Osteoblast (primary cell): ENCODE data around the gene ASMTL. TPM values are rescaled to one million over a fixed set of nuclear protein-coding genes. Genes with fewer than 3 reads are reported as not detected.

Experiments used
- DNase-seq: peaks from one replicate; pipeline ENCODE4 v3.0.0; 2011; ENCODE audit warnings: low spot score, mixed read lengths; ENCODE audit not compliant: insufficient read length; ENCODE audit errors: missing footprints
- H2AFZ ChIP-seq: 2 replicates; pipeline ENCODE4 v1.6.0; 2011; ENCODE audit warnings: mild to moderate bottlenecking, low read length
- H3K27ac ChIP-seq: 2 replicates; pipeline ENCODE4 v1.5.1; 2011; ENCODE audit warnings: mild to moderate bottlenecking, low read depth, low read length, moderate library complexity
- H3K27me3 ChIP-seq: 2 replicates; pipeline ENCODE4 v1.6.0; 2012; ENCODE audit warnings: mild to moderate bottlenecking, control low read depth, inconsistent platforms, low read length, moderate library complexity; ENCODE audit not compliant: insufficient read depth
- H3K36me3 ChIP-seq: 2 replicates; pipeline ENCODE4 v1.5.1; 2011; ENCODE audit warnings: mild to moderate bottlenecking, low read length, control low read depth, moderate library complexity; ENCODE audit not compliant: insufficient read depth
- H3K4me1 ChIP-seq: 2 replicates; pipeline ENCODE4 v1.5.1; 2011; ENCODE audit warnings: mild to moderate bottlenecking, low read length, control low read depth, moderate library complexity; ENCODE audit not compliant: insufficient read depth
- H3K4me2 ChIP-seq: 2 replicates; pipeline ENCODE4 v1.6.0; 2011; ENCODE audit warnings: mild to moderate bottlenecking, low read length; ENCODE audit not compliant: insufficient read depth
- H3K4me3 ChIP-seq: fragments of 200-600 bp; sonication (generic); 3 replicates; pipeline ENCODE4 v1.5.1; 2012; ENCODE audit warnings: mild to moderate bottlenecking, low read length, inconsistent platforms; ENCODE audit not compliant: insufficient read depth
- H3K79me2 ChIP-seq: 2 replicates; pipeline ENCODE4 v1.6.0; 2012; ENCODE audit warnings: mild to moderate bottlenecking, low read length, control low read depth, inconsistent platforms; ENCODE audit not compliant: insufficient read depth
- H3K9me3 ChIP-seq: 2 replicates; pipeline ENCODE4 v1.5.1; 2011; ENCODE audit warnings: low read depth, low read length, control low read depth
- H4K20me1 ChIP-seq: 2 replicates; pipeline ENCODE4 v1.6.0; 2012; ENCODE audit warnings: mild to moderate bottlenecking, low read length, control low read depth; ENCODE audit not compliant: insufficient read depth
- total RNA-seq: library from RNA; depleted of rRNA; stranded (reverse); fragments of >200 nt; gene quantifications from 2 replicates; pipeline ENCODE4 v1.2.3, GENCODE V29; 2012
- TF ChIP-seq, protein P1 (sequence below): IDR thresholded peaks from 2 replicates; pipeline ENCODE4 v1.5.1; 2011; ENCODE audit warnings: mild to moderate bottlenecking, low read depth, low read length, moderate library complexity; ENCODE audit errors: extremely low read depth

ASMTL gene
- total RNA-seq, 1 donor = 24.6 TPM

DNA sequence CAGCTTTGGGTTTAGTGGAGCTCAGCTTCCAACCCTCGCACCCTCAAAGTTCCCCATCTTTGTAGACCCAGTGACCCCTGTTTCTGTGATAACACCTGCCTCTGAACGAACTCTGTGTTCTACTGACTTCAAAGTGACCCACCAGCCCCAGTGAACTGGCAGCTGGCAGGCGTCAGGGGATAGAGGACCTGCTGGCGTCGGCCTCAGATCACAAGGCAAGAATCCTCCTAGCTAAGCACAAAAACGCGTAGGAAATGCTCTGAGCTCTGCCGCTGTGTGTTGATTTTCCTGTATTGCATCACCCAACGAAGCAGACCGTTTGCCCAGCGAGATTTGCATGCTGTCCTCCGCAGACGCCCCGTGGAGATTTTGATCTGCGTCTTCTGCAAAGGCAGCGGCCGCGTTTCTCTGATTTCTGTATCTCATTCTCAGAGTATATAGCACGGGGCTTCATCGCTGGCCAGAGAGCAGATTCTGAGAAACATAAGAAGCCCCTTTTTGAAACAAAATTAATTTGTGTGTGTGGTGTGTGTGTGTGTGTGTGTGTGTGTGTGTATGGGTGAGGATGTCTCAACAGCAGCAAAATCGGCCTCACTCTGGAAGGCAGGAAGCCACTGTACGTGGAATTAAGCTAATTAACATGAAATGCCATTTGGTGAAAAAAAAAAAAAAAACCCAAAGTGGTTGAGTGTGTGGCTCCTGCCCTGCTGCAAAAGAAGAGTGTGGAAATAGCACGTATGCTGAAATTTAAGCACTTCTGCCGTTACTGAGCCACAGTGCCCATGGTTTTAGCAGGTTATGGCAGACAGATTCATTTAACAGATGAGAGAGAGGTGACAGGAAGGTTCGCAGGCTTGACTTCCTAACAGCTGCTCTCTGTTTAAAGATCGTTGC, 29.2 kb upstream of the ASMTL start:
- Histone ChIP-seq H3K4me2 (peak overlapping the region; percentile 61), H2AFZ (peak overlapping the region; percentile 80), H3K27ac (no peak overlapping the region), H3K79me2 (no peaks in the 10 kb centered on the region), H4K20me1 (no peaks in the 10 kb centered on the region), H3K36me3 (no peaks in the 10 kb centered on the region), H3K27me3 (no peaks in the 10 kb centered on the region), H3K9me3 (no peaks in the 10 kb centered on the region), H3K4me3 (peak overlapping the region; percentile 33), H3K4me1 (no peaks in the 10 kb centered on the region)
- peak; percentile 84 for DNase-seq
- TF ChIP-seq, protein P1, sequence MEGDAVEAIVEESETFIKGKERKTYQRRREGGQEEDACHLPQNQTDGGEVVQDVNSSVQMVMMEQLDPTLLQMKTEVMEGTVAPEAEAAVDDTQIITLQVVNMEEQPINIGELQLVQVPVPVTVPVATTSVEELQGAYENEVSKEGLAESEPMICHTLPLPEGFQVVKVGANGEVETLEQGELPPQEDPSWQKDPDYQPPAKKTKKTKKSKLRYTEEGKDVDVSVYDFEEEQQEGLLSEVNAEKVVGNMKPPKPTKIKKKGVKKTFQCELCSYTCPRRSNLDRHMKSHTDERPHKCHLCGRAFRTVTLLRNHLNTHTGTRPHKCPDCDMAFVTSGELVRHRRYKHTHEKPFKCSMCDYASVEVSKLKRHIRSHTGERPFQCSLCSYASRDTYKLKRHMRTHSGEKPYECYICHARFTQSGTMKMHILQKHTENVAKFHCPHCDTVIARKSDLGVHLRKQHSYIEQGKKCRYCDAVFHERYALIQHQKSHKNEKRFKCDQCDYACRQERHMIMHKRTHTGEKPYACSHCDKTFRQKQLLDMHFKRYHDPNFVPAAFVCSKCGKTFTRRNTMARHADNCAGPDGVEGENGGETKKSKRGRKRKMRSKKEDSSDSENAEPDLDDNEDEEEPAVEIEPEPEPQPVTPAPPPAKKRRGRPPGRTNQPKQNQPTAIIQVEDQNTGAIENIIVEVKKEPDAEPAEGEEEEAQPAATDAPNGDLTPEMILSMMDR = no peak

DNA sequence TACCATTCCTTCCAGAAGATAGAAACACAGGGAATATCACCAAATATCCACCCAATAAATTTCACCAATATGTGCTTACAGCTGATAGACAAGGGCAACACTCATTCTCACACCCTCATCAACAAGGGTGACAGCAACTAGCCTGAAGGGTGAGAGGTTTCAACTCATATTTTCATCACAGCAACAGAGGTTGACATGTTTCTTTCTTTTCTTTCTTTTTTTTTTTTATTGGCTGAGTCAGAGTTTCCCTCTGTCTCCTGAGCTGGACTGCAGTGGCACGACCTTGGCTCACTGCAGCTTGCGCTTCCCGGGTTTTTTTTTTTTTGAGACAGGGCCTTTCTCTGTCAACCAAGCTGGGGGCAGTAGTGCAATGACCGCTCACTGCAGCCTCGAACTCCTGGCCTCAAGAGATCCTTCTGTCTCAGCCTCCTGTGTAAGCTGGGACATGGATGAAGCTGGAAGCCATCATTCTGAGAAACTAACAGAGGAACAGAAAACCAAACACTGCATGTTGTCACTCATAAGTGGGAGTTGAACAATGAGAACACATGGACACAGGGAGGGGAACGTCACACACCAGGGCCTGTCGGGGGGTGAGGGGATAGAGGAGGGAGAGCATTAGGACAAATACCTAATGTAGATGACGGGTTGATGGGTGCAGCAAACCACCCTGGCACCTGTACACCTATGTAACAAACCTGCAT, 27.5 kb upstream of the ASMTL start:
- H3K27ac ChIP-seq = no peak overlapping the region
- no peak overlapping the region for H2AFZ ChIP-seq
- H3K27me3 ChIP-seq = no peaks in the 10 kb centered on the region
- TF ChIP-seq, protein P1 = no peak
- no peak overlapping the region for H3K4me3 ChIP-seq
- no peaks in the 10 kb centered on the region for H3K4me1 ChIP-seq
- no peak overlapping the region for H3K4me2 ChIP-seq
- H4K20me1 ChIP-seq = no peaks in the 10 kb centered on the region
- H3K79me2 ChIP-seq = no peaks in the 10 kb centered on the region
- no peaks in the 10 kb centered on the region for H3K9me3 ChIP-seq
- DNase-seq = no peak
- H3K36me3 ChIP-seq = no peaks in the 10 kb centered on the region

DNA sequence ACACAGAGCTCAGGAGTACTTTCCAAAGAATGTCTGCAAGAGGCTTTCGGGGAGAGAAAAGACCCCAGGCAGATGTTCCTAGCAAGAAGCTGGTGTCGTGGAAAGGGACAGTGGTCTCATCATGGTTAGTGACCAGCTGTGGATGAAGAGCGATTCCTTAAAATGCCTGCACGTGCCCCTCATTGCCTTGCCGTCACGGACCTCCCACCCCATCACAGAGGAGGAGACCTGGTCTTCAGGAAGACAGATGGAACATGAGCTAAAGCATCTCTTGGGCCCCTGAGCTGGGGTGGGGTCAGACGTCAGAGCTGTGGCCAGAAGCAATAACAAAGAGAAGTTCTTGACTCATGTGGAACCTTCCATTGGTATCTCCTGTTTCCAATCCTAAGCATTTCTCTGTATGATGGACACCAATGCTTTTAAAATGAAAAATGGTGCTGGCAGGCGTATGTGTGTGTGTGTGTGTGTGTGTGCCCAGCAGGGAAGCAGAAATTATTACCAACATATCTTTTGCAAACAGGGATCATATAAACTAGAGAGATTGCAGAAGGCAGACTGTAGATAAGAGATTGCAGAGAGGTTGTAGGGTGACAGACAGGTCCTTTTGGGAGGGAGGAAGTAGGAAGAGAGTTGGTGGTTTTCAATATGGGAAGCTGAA, 25.2 kb upstream of the ASMTL start:
- H3K27ac ChIP-seq = no peak overlapping the region
- DNase-seq = no peak
- H3K79me2 ChIP-seq = no peaks in the 10 kb centered on the region
- no peaks in the 10 kb centered on the region for H3K4me1 ChIP-seq
- no peak overlapping the region for H2AFZ ChIP-seq
- no peaks in the 10 kb centered on the region for H3K9me3 ChIP-seq
- no peak overlapping the region for H3K4me2 ChIP-seq
- TF ChIP-seq, protein P1 = no peak
- H4K20me1 ChIP-seq = no peaks in the 10 kb centered on the region
- no peaks in the 10 kb centered on the region for H3K27me3 ChIP-seq
- H3K4me3 ChIP-seq = no peak overlapping the region
- no peaks in the 10 kb centered on the region for H3K36me3 ChIP-seq
